Measurements from ENCODE around the gene PCBP3.

- TF ChIP-seq CTCF (IDR thresholded peaks at IDR 0.05 in 4 of 5, conservative IDR thresholded peaks at IDR 0.05 in 1 of 5) (no peak), POLR2A (IDR thresholded peaks at IDR 0.05) (no peak)
Observed at GRCh38 chr21:45669382-45669781, 25.9 kb downstream of the PCBP3 start.

Measured in gastrocnemius medialis (tissue), 4 donors.